Kidney capillary endothelial cell (primary cell): Measurements from ENCODE around the gene USP25.
"Not testable (repeated sequence)": the region's sequence is repeated elsewhere in the genome, so short reads cannot be mapped to it uniquely, and the experiment has no call there.

ENCODE experiments used
- DNase-seq: peaks from one replicate; pipeline ENCODE4 v3.0.0-alpha.2; 2018; ENCODE audit warnings: low spot score

USP25 gene

DNA sequence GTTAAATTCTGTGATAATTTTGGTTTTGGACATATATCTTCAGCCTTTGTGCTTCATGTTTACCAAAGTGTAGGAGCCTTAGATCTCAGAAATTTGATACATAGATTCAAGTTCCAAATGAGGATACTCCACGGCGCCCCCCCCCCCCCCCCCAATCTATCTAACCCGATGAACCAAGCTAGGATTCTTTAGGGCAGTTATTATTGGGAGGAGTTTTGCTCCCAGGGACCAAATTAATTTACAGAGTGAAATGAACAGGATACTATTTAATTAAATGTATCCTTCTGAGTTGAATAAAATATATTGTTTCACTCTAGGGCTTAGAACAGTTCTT is 3.2 kb downstream of the USP25 start:
- no peak for DNase-seq

DNA sequence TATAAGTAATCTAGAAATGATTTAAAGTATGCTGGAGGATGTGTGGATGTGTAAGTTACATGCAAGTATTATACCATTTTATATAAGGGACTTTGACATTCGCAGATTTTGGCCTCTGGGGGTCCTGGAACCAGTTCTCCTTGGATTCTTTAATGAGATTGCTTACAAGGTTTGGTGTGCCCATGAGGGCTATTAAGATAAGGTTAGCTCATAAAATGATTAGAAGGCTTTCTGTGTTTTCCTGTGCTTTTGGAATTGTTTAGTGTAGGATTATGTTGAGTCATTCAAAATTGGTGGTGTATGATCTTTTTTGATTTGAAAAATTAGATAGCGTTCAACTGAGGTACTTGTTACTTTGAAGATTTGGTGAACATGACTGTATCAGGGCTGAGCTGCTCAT is 5.6 kb downstream of the USP25 start:
- no peak for DNase-seq

DNA sequence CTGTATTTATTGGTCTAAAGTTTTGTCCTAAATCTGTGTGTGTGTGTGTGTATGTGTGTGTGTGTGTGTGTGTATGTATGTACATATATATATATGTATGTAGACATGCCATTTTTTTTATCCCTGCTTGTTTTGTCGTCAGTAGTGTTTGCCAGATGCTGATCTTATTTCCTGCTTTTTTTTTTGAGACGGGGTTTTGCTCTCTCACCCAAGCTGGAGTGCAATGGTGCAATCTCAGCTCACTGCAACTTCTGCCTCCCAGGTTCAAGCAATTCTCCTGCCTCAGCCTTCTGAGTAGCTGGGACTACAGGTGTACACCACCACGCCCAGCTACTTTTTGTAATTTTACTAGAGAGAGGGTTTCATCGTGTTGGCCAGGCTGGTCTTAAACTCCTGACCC is 6.1 kb downstream of the USP25 start:
- DNase-seq = not testable (repeated sequence)

DNA sequence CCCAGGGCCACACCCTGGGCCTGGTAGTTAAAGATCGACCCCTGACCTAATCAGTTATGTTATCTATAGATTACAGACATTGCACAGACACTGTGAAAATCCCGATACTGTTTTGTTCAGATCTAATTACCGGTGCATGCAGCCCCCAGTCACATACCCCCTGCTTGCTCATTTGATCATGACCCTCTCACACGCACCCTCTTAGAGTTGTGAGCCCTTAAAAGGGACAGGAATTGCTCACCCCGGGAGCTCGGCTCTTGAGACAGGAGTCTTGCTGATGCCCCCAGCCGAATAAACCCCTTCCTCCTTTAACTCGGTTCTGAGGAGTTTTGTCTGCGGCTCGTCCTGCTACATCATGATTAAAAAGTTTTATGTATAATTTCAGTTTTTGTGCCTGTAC is 9.0 kb downstream of the USP25 start:
- DNase-seq = not testable (repeated sequence)

DNA sequence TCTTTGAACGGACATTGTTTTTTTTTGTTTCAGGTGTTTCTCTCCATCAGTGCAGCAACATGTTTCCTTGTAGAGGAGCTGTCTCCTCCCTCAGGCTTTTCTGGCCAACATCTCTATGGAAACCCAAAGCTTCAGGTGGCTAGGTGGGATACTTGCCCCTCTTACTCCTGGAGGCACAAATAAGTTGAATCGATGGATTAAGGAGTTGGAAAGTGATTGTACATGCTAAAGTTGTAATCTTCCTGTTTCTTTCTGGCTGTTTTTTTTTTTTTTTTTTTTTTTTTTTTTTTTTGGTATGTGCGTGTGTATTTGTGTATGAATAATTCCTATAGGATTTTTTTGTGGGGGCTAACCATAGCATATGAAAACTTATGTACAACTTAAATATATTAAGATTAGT is 10.6 kb downstream of the USP25 start:
- DNase-seq = no peak

DNA sequence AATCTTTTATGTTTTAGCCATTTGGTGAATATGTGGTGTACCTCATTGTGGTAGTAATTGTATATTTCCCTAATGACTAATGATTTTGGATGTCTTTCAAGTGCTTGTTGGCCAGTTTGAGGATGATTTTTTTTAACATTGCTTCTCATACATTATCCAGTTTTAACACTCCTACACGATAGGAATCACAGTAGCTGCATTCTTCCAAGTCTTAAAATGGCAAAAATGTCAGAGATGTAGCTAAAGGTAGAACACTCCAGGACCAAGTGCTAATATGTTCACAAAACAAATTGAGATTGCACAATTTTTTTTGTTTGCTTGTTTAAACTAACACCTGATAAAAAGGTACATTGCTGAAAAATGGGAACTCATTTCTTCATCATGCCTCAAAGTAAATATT is 11.7 kb downstream of the USP25 start:
- no peak for DNase-seq

DNA sequence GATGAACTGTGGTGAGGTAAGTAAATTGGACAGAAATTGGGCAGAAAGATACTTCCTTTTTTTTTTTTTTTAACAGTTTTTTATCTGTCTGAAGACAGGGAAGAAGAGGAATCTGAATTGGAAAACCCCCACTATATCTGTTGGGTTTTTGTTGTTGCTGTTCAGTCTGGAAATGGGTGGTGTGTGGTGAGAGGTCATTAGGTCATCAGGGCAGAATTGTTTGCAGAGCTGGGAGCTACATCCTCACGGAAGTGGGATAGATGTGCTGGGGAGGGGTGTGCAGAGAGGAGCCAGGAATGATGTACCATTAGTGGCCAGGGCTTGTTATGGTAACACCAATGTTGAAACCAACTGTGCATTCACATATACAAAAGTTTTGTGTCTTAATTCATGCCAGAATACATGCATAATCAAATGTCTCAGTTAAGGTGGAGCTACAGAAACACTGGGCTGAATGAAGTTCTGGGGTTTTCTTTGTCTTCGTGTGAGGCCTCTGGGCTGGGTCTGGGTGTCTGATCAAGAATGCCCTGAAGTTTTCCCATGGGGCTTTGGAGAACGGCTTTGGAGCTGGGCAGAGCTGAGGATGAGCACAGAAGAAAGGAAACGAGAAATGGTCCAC is 12.4 kb downstream of the USP25 start:
- no peak for DNase-seq

DNA sequence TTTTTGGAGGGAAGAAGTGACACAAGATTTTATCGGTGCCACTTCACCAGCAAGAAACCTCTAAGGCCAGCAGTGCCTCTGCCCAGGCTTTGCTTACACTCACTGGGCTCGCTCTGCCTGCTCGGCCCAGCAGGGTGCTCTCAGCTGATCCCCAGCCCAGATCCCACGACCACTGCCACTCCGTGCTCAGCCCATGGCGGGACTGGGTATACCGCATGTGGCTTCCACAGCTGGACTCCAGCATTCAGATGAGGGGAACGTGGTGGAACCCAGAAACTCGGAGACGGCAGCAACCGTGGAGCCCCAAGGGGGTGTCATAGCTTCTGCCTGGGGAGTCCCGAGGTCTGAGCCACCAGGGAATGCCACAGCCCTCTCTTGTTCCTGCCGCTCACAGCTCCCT is 12.9 kb downstream of the USP25 start:
- no peak for DNase-seq

DNA sequence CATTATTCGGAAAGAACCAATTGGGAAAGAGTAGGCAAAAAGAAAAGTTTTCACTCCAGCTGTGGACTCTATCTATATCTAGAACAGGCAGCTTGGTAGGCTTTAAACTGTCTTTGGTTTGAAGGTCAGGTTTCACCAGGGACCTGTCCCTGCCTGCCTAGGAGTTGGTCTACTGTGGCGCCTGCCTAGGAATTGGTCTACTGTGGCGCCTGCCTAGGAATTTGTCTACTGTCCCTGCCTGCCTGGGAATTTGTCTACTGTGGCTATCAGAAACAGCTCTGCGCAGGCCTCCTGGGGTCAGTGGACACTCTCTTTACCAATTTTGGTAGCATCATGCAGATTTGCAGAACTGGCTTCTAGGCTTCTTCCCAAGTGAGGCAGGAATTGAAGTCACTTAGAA is 13.8 kb downstream of the USP25 start:
- no peak for DNase-seq

DNA sequence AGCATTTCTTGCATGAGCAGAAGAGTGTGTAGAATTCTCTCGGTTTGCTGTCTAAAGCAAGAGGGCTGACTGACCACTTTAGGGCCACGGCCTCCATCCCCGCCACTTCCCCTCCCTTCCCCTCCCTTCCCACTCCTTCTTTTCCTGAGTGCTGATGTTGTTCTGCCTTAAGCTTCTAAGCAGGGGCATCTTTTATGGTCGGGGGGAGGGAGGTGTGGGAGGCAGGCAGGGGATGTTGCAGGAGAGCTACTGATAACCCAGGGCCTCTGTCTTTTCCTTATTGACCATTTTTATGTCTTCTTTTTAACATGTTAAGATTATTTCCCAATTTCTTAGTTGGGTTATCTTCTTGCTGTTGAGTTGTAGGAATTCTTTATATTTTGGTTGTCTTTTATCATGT is 15.1 kb downstream of the USP25 start:
- no peak for DNase-seq

DNA sequence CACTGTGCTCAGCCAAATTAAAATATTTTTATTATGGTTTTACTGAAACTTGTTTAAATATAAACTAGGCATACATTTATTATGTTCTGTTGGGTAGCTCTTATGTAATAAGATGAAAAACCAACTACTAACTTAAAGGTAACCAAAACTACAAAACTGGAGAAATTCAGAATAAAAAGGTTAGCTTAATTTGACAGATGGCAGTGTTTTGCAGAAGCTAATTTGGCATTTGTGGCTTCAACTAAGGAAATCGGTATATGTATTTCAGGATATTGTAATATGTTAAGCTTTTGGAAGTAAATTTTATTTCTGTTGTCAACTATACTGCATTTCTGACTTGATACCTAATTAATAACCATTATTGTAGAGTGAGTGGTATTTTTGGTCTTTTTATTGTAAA is 18.8 kb downstream of the USP25 start:
- no peak for DNase-seq

DNA sequence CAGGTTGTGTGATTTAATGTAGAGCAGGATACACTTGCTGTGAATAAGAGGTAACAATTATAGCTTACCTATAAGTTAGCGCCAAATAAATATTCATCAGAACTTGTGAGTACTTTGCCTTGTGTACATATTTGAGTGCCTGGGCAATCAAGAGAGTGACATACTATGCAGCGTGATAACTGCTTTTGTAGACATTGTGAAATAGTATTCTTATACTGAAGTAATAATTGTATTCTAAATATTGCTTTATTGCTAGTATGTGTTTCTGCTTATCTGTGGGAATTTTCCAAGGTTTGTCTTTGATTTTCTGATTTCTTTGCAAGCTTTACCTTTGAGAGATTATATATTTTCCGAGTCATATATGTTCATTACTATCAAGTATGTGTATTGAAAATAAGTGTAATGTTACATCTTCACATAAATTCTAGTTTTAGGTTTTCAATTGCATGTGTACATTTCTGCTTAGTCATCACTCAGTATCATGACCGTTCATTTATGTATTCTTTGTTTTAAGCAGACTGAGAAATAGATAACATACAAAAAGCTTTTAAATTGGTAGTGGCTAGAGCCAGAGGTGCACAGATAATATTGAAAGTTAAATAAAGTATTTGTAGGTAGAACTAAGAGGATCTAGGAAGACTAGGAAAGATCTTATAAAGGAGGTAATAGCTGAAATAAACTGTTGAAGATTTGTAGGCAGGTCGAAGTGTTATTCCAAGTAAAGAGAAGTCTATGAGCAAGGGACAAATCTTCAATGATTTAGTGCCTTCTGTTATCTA is 19.5 kb downstream of the USP25 start:
- DNase-seq = no peak

DNA sequence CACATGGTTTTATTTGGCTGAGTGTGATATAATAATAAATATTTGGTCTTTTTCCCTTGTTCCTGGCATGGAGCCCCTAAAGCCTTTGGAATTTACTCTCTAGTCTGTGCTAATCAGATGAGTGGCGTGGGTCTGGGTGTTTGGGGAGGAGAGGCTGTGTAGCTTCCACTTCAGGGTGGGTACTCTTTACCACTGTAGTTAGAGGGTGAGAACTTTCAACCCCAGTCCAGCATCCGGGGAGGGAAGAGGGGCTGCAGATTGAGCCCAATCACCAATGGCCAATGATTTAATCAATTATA is 20.0 kb downstream of the USP25 start:
- DNase-seq = no peak

DNA sequence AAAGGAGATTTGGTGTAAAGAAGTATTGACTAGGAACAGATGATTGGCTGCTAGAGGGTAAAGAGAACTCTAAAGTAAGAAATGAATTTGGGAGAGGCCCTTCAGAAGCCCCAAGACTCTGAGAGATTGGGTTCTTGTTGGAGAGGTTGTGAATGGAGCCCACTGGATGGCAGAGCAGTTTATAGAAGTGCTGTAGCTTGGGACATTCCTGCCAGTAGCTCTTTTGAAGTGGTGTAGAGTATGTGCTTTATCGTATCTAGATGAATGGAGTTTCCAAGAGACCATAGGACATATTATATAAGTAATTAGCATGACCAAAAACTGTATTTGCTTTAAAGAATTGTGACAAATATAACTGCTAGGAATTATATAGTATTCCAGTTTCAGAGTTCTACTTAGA is 21.3 kb downstream of the USP25 start:
- DNase-seq = no peak

DNA sequence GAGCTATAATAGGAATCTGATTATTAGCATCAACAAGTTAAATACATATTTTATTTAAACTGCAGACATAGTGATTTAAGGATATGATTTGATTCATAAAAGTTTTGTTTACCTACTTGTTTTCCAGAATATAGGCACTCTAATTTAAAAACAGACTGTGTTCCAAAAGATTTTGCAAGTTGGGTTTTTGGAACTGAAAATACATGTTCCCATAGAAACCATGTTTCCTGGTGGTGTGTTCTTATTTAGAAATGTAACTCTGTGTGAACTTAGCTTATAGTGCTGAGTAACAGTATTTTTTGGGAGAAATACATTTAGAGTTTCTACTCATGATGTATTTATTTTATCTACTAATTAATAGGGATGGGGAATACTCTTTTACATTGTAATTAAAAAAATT is 21.8 kb downstream of the USP25 start:
- no peak for DNase-seq

DNA sequence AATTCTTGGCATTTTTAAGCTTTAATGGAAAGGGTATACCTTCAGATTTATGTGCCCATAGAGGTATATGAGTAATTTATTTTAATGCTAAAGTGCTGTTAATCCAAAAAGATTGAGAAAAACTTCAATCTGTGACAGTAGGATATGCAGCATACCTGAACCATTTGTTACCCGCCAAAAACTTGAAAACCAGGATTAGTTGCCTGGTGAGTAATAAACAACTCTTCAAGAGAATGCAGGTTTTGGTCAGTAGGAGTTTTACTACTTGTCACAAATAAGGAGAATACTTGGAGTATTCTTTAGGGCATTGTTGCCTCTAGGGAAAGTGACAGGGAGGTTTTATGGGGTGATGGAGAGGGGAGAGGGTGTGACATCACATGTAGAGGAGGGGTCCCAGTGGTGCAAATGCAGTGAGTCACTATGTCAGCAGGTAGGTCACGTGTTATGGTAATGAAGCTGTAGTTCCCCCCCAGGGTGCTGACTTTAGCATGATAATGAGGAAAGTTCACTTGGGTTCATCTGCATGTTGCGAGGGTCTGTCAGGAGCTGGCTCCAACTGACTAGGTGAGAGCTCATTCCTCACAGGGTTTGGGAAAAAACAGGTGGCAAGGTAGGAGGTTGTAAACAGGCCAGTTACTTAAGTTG is 23.1 kb downstream of the USP25 start:
- DNase-seq = no peak

DNA sequence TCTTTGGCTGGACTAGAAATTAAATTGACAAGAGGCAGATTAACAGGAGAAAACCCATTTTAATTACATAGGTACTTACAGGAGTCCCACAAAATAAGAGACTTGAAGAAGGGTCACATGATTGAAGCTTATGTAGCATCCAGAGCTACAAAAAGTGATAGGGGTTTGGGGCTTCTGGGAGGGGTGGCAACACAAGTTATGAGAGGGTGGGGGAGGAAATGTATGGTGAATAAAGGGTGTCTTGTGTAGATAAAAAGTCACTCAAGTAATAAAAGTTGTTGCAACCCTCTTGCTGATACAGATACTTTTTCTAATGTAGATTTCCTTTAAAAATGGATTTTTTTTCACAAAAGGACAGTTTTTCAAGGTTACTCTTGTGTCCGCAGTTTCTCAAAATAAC is 24.0 kb downstream of the USP25 start:
- no peak for DNase-seq

DNA sequence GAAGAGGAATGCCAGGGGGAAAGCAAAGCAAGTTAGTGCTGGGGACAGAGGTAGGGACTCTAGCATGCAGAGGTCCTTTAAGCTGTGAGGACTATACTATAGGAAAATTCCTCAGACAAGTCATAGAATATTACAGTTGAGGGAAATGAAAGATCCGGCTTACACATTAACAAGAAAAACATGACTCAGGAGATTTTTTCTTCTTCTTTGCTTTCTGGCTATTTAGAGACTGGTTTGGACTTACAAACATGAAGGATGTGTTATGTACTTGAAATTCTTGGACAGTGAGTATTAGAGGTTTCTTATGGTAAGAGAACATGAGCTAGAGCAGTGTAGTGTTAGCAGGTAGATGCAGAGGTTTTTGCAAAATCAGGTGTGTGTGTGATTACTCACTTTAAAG is 24.9 kb downstream of the USP25 start:
- no peak for DNase-seq

DNA sequence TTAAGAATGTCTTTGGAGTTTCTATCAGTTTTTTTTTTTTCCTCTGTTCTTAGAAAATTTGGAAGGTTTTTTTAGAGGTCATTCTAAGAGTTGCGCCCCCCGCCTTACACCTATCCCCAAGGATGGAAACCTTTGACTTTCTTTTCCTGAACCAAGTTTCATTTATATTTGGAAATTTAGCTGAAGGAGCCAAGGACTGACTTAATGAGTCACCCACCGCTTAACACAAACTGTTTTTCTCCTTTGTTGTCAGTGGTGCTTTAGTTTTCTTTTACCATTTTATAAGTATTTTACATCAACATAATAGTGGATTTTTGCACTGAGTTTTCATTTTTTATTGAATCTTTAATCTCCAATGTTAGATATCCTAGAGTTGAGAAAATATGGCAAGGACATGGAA is 25.3 kb downstream of the USP25 start:
- DNase-seq = no peak

DNA sequence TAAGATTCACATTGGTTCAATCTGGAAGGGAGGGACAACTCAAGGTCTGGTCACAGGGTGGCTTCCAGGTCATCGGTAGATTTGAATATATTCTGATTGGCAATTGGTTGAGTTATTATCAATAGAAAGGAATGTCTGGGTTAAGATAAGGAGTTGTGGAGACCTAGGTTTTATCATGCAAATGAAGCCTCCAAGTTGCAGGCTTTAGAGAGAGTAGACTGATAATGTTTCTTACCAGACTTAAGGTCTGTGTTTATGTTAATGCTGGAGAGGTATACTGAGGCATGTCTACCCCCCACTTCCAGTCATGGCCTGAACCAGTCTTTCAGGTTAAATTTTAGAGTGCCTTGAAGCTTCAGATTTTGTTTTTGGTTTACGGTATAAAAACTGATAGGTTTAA is 29.7 kb downstream of the USP25 start:
- no peak for DNase-seq

DNA sequence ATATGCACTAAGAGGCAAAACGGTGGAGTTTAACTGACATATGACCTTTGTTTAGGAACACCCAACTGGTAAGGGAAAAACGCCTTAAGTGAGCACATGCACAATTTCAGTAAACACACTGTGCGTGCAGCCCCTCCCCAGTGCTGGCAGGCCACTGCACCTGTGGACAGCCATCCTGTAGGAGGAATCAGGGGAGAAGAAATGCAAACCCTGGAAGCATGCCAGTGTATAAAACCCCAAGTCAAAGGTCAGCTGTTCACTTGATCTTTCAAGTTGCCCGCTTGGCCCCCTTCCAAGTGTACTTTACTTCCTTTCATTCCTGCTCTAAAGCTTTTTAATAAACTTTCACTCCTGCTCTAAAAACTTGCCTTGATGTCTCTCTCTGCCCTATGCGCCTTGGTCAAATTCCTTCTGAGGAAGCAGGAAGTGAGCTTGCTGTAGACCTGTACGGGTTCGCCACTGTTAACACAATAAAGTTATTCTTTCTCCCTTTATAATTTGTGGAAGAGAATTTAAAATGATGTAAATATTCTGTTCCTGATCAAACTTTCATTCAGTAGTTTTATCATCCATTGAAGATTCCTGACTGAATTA is 31.8 kb downstream of the USP25 start:
- no peak for DNase-seq

DNA sequence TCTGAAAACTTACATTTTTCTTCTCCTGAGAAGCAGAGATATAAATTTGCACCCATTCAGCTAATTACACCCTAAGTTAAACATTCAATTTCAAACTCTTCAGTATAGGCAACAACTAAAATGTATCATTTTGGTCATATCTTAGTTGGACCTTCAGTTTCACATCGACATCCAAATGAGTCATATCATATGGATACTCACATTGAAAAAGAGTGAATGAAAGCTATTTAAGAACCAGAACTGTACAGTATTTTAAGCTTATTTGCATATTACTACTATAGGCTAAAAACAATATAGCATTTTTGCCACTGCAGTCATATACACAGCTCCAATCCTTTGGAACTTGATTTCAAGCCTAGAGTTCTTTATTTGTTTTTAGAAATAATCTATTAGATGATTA is 33.6 kb downstream of the USP25 start:
- no peak for DNase-seq

DNA sequence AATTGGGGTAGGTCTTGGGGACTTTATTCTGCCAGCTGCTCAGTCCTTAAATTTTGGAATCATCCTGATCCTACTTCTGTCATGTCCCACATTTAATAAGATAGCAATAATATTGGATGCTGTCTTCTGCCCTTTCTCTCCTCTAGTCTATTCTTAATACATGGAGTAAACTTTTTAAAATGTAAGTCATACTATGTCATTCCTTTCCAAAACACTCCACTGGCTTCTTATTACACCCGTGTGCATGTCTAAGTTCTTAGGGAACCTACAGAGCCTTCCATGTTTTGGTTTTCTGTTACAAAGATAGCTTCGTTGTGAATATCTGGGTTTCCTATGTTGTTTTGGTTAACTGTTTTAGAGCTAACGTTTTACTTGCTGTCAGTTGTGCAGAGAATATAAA is 35.1 kb downstream of the USP25 start:
- no peak for DNase-seq
